ENCODE results near the gene RAB11FIP3.

The RAB11FIP3 gene

DNA sequence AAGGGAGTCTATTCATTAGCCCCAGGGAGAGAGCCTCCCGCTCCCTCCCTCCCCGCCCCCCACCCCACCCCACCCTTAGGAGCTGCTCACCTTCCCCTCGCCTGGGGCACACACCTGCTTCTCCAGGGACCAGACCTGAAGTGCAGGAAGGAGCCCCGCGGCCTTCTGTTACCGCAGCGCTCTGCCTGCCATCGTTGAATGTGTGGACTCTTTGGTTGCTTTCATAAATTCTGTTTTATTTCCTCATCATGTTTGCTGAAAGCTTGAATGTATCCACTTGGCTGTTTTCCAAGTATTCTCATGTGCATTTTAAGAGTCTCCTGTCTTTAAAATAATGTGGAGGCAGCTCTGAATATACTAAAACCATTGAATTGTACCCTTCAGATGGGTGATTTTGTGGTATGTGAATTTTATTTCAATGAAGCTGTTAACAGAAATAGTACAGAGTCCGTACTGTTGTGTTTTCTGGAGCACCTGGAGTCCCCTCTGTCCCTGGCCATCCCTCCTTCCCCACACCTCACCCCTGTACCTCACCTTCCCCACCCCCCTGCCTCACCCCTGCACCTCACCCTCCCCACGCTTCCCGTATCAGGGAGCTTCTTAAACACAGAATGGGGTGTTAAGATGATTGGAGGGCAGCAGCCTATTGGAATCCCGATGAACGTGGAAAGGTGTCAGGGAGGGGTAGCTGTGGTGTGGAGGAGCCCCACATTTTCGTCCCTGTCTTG lies 25.5 kb downstream of the RAB11FIP3 start:
- Histone ChIP-seq H2AFZ (ENCODE audit: low read depth, low read length) (no peak overlapping the region), H4K20me1 (ENCODE audit: insufficient read depth, low read length) (peaks cover 11% of the 10 kb centered on the region; the same call in 1 of the 2 replicates), H3K27ac (ENCODE audit: low read length) (no peak overlapping the region), H3K4me1 (ENCODE audit: low read length) (peaks cover 13% of the 10 kb centered on the region), H3K9ac (ENCODE audit: low read length) (no peak overlapping the region), H3K36me3 (replicated peaks; ENCODE audit: low read depth, low read length) (no peaks in the 10 kb centered on the region), H3K4me2 (ENCODE audit: low read length) (peak overlapping the region; percentile 63; the same call in 1 of the 2 replicates), H3K4me3 (ENCODE audit: low read length) (no peak overlapping the region), H3K79me2 (ENCODE audit: low read length) (peaks cover 9% of the 10 kb centered on the region; the same call in 1 of the 2 replicates), H3K27me3 (ENCODE audit: low read depth, low read length) (no peaks in the 10 kb centered on the region), H3K9me3 (ENCODE audit: insufficient read depth, low read length) (no peaks in the 10 kb centered on the region)
- TF ChIP-seq, protein P1, sequence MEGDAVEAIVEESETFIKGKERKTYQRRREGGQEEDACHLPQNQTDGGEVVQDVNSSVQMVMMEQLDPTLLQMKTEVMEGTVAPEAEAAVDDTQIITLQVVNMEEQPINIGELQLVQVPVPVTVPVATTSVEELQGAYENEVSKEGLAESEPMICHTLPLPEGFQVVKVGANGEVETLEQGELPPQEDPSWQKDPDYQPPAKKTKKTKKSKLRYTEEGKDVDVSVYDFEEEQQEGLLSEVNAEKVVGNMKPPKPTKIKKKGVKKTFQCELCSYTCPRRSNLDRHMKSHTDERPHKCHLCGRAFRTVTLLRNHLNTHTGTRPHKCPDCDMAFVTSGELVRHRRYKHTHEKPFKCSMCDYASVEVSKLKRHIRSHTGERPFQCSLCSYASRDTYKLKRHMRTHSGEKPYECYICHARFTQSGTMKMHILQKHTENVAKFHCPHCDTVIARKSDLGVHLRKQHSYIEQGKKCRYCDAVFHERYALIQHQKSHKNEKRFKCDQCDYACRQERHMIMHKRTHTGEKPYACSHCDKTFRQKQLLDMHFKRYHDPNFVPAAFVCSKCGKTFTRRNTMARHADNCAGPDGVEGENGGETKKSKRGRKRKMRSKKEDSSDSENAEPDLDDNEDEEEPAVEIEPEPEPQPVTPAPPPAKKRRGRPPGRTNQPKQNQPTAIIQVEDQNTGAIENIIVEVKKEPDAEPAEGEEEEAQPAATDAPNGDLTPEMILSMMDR (IDR thresholded peaks at IDR 0.05; ENCODE audit: low read depth, low read length): no peak
- TF ChIP-seq EZH2phosphoT487 (IDR thresholded peaks at IDR 0.05; ENCODE audit: low read depth): no peak

DNA sequence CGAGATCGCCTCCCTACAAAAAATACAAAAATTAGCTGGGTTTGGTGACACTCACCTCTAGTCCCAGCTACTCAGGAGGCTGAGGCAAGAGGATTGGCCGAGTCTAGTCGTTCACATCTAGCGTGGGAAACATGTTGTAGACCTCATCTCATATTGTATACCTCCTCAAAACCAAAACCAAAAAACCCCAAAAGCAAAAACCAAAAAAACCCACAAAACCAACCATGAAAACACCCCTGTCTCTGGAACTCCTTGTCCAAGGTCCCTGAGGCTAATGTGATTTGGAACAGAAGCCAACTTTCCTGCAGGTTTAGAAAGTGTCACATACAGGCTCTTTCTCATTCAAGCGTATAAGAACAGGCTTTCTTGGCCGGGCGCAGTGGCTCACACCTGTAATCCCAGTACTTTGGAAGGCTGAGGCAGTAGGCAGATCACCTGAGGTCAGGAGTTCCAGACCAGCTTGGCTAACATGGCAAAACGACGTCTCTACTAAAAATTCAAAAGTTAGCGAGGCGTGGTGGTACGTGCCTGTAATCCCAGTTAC lies 29.0 kb downstream of the RAB11FIP3 start:
- no peaks in the 10 kb centered on the region for H3K9me3 ChIP-seq (ENCODE audit: insufficient read depth, low read length)
- TF ChIP-seq EZH2phosphoT487 (IDR thresholded peaks at IDR 0.05; ENCODE audit: low read depth): no peak
- TF ChIP-seq, protein P1 (IDR thresholded peaks at IDR 0.05; ENCODE audit: low read depth, low read length): no peak

DNA sequence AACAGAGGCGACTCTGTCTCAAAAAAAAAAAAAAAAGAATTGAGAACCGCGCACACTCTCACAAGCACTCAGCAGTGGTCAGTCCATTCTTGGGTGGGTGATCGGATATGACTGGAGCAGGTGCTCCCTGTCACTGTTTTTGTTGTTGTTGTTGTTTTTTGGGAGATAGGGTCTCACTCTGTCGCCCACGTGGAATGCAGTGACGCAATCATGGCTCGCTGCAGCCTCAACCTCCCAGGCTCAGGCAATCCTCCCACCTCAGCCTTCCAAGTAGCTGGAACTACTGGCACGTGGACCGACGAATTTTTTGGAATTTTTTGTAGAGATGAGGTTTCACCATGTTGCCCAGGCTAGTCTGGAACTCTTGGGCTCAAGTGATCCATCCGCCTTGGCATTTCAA lies 30.0 kb downstream of the RAB11FIP3 start:
- H2AFZ ChIP-seq (ENCODE audit: low read depth, low read length): no peak overlapping the region
- no peaks in the 10 kb centered on the region for H3K9me3 ChIP-seq (ENCODE audit: insufficient read depth, low read length)
- no peaks in the 10 kb centered on the region; the same call in 1 of the 2 replicates for H3K79me2 ChIP-seq (ENCODE audit: low read length)
- H3K9ac ChIP-seq (ENCODE audit: low read length): no peak overlapping the region
- no peaks in the 10 kb centered on the region for H3K27me3 ChIP-seq (ENCODE audit: low read depth, low read length)
- H3K4me1 ChIP-seq (ENCODE audit: low read length): peaks cover 5% of the 10 kb centered on the region
- no peaks in the 10 kb centered on the region for H3K36me3 ChIP-seq (replicated peaks; ENCODE audit: low read depth, low read length)
- peaks cover 5% of the 10 kb centered on the region; the same call in 1 of the 2 replicates for H4K20me1 ChIP-seq (ENCODE audit: insufficient read depth, low read length)
- H3K27ac ChIP-seq (ENCODE audit: low read length): no peak overlapping the region
- TF ChIP-seq EZH2phosphoT487 (IDR thresholded peaks at IDR 0.05; ENCODE audit: low read depth): no peak
- TF ChIP-seq, protein P1 (IDR thresholded peaks at IDR 0.05; ENCODE audit: low read depth, low read length): no peak
- no peak overlapping the region for H3K4me2 ChIP-seq (ENCODE audit: low read length)
- no peak overlapping the region for H3K4me3 ChIP-seq (ENCODE audit: low read length)

More for the DNA sequence above, 29.0 kb downstream of the RAB11FIP3 start:
- H3K9ac ChIP-seq (ENCODE audit: low read length): no peak overlapping the region
- H3K27me3 ChIP-seq (ENCODE audit: low read depth, low read length): no peaks in the 10 kb centered on the region
- H3K27ac ChIP-seq (ENCODE audit: low read length): no peak overlapping the region
- H3K4me1 ChIP-seq (ENCODE audit: low read length): peaks cover 13% of the 10 kb centered on the region
- H3K4me3 ChIP-seq (ENCODE audit: low read length): no peak overlapping the region
- no peaks in the 10 kb centered on the region for H3K36me3 ChIP-seq (replicated peaks; ENCODE audit: low read depth, low read length)
- H3K4me2 ChIP-seq (ENCODE audit: low read length): no peak overlapping the region
- no peaks in the 10 kb centered on the region; the same call in 1 of the 2 replicates for H3K79me2 ChIP-seq (ENCODE audit: low read length)
- peaks cover 8% of the 10 kb centered on the region; the same call in 1 of the 2 replicates for H4K20me1 ChIP-seq (ENCODE audit: insufficient read depth, low read length)
- H2AFZ ChIP-seq (ENCODE audit: low read depth, low read length): no peak overlapping the region

DNA sequence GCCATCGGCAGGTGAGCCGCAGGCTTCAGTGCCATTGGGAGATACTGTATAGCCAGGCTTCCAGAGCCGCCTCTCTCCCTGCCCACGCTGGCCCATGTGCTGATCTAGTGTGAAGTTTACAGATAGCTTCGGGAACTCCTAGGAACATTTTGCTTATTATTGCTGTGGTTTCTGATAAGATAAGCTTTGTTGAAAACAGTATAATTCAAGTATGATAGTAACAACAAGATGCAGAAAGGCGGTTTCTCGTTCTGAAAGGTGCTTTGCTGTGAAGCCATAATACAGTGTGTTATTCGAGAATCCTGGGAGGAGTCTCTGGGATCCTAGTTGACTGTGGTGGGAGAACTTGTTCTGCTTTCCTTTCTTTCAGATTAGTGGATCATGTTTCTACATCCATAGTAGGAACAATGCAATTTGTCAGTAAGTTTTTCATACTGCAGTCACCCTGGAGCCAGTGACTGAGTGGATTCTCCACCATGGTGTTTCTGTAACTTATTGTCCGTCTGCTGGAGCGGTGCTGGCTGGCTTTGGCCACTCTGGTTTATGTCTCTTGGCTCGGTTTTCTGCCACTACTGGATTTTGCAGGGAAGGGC lies 31.5 kb downstream of the RAB11FIP3 start:
- peaks cover 2% of the 10 kb centered on the region for H3K36me3 ChIP-seq (replicated peaks; ENCODE audit: low read depth, low read length)
- H3K27ac ChIP-seq (ENCODE audit: low read length): no peak overlapping the region
- no peaks in the 10 kb centered on the region; the same call in 1 of the 2 replicates for H3K79me2 ChIP-seq (ENCODE audit: low read length)
- H3K27me3 ChIP-seq (ENCODE audit: low read depth, low read length): no peaks in the 10 kb centered on the region
- no peak overlapping the region for H3K9ac ChIP-seq (ENCODE audit: low read length)
- H3K4me3 ChIP-seq (ENCODE audit: low read length): no peak overlapping the region
- no peaks in the 10 kb centered on the region for H3K4me1 ChIP-seq (ENCODE audit: low read length)
- H3K4me2 ChIP-seq (ENCODE audit: low read length): no peak overlapping the region
- H3K9me3 ChIP-seq (ENCODE audit: insufficient read depth, low read length): no peaks in the 10 kb centered on the region
- H4K20me1 ChIP-seq (ENCODE audit: insufficient read depth, low read length): peaks cover 5% of the 10 kb centered on the region; the same call in 1 of the 2 replicates
- no peak overlapping the region for H2AFZ ChIP-seq (ENCODE audit: low read depth, low read length)
- TF ChIP-seq, protein P1 (IDR thresholded peaks at IDR 0.05; ENCODE audit: low read depth, low read length): no peak
- TF ChIP-seq EZH2phosphoT487 (IDR thresholded peaks at IDR 0.05; ENCODE audit: low read depth): no peak
